SHP77 treated with DMSO at 0.1 percent for 48 hours (cell line): ENCODE results near the gene NISCH.

Experiments used
- DNase-seq: peaks from one replicate; lab custom pipeline; 2025; lab: John Stamatoyannopoulos, UW

The NISCH gene

DNA sequence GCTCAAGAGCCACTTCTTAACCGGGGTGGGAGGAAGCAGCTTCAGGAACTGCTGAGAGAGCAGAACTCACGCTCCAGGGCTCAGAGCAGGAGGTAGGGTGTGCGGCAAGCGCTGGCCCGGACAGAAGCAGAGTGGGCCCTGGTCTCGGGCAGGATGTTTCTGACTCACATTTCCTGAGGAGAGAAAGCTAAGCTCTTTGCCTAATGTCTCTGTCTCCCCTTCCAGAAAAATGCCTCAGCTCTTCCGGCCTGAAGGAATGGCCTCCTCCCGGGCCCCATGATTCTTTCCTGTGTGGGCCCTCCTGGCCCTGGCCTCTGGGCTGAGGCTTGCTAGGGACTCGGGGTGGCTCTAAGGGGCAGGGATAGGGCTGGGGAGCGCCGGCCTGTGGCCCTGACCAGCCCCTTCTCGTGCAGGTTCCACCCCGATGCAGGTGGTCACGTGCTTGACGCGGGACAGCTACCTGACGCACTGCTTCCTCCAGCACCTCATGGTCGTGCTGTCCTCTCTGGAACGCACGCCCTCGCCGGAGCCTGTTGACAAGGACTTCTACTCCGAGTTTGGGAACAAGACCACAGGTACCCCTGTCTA, 35.6 kb downstream of the NISCH start:
- no peak for DNase-seq

DNA sequence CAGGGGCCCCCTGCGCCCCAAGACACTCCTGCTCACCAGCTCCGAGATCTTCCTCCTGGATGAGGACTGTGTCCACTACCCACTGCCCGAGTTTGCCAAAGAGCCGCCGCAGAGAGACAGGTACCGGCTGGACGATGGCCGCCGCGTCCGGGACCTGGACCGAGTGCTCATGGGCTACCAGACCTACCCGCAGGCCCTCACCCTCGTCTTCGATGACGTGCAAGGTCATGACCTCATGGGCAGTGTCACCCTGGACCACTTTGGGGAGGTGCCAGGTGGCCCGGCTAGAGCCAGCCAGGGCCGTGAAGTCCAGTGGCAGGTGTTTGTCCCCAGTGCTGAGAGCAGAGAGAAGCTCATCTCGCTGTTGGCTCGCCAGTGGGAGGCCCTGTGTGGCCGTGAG, 36.7 kb downstream of the NISCH start:
- DNase-seq = no peak

DNA sequence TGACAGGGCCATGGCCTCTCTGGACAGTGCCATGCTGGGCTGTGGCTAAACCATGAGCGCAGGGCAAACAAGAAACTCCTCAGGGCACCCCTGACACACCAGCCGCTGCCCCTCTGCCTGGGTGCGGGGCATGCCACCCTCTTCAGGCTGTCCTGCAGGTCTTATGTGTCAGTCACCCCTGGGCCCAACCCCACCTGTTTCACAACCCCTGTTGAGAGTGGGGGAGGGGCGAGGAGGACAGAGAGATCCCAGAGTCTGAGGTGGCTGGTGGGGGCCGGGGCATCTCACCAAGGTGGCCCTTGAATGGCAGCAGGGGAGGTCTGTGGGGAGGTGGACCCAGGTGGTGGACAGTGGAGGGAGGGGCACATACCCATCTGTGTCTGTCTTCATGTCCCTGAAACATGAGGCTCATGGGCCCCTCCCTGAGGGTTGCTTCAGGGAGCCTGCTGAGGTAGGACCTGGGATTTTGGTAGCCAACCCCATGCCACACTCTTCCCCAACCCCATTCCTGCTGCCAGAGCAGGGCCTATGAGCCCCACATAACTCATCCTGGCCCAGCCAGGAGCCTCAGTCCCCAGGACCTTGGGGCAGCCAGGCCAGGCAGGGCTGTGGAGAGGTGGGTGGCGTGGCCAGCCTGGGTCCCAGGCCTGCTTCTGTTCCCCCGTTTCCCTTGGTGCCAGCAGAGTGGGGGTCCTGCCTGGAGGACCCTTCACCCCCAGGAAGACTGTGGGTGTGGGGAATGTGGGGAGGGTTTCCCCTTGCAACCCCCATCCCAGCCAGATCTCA, 38.0 kb downstream of the NISCH start:
- no peak for DNase-seq

DNA sequence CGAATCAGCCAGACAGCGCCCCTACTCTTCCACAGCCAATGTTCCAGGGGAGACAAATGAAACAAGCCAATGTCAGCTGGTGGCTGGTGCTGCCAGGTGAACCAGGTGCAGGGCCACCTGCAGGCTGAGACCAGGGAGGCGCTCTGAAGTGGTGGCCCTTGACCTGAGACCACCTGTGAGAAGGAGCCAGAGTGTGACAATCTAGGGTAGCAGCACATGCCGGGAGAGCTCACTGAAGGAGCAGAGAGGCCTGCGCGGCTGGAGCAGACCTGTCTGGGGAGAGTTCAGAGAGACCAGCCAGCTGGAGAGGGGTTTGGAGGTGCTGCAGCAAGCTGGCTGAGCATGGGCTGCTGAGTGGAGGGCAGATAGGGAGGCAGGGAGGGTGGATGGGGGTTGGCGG, 39.0 kb downstream of the NISCH start:
- no peak for DNase-seq

DNA sequence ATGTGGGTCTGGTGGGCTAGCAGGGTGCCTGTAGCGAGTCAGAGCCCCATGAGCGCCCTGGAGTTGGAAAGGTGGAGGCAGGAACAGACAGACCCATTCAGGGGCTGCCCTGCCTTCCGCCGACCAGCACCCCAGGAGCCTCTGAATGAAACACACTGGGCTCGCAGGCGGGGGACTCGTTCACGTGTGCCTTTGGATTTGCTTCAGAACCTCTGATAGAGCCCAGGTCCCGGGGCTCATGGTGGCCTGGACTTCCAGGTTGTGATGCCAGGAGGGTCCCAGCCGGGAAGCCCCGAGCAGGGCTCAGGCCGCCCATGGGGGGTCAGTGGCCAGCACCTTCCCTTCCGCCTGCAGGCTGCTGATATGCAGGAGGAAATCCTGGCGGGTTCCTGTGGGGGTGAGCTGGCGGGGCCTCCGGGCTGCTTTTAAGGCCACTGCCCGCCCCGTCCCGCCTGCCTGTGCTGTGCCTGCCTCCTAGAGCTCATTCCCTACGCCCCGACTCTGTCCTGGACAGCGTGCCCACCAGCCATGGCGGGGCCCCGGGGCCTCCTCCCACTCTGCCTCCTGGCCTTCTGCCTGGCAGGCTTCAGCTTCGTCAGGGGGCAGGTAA, 39.6 kb downstream of the NISCH start, which contains the start of gene STAB1:
STAB1 (plus strand) TSS at position 453 of the 610 bp plus-strand sequence; CDS start at position 529, 76 bp downstream.
- no peak for DNase-seq

DNA sequence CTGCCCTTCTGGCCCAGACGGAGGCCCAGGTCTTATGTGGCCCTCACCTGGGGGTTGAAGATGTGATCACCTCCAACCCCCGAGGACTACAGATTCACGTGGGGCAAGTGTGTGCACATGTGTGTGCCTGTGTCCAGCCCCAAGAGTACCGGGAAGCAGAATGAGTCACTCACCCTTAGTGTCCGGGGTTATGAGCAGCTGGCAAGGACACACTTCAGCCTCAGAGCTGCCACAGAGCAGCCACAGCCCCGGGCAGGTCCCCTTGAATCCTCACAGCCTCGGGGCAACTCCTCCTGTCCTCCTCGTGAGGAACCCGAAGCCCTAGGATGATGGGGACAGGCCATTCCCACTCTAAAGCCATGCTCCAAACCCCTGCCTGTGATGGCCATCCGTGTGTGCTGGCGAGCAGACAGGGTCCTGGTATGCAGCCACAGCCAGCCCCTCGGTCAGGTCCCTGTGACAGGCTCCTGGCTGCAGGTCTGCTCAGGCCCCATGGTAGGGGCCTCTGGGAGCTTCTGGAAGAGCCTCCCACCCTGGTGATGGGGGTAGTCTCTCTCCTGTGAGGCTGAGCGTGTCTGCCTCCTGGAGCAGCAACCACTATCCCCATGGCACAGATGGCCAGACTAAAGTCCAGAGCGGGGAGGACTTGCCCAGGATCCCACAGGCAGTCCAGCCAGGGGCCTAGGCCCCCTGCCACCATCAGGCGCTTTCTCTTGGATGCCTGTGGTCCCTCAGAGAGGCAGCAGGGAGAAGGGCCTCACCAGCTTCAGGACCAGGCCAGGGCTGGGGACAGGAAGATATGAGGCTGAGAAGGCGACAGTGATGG, 40.6 kb downstream of the NISCH start:
- DNase-seq = no peak

DNA sequence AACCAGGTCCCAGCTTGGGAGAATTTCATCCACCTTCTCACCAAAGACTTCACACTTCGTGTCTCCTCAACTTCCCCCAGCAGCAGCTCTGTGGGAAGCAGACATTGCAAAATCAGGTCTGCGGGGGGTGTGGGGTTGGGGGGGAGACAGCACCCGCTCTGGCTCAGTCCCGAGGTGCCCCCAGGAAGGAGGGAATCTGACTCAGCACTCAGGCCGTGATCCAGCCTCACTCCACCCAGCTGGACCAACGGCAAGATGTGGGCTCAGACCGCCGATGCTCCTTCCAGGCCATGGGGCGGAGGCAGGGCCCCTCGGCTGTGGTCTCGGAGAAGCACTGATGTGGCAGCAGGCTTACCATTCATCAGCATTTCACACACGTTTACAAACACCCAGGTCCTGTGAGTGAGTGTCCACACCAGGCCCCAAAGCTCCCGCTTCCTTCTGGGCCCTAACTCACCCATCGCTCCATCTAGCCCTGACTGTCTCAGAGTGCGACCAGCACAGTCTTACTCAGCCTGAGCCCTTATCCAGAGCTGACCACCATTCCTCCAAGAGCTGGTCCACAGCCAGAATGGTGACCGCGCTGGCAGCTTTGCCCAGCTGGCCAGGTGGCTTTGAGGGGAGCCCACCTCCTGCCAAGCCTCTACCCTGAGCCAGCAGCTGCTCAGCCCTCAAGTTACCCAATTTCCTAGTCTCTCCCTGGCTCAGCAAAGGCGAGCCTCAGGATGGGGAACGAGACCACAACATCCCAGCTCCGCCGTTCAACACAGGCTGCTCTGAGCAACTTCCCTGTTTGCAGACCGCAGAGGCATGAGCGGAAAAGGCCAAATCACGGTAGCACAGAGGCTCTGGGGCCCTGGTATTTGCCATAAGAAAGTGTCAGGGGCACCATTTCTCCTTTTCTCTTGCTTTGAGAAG, 43.0 kb downstream of the NISCH start:
- DNase-seq = no peak

DNA sequence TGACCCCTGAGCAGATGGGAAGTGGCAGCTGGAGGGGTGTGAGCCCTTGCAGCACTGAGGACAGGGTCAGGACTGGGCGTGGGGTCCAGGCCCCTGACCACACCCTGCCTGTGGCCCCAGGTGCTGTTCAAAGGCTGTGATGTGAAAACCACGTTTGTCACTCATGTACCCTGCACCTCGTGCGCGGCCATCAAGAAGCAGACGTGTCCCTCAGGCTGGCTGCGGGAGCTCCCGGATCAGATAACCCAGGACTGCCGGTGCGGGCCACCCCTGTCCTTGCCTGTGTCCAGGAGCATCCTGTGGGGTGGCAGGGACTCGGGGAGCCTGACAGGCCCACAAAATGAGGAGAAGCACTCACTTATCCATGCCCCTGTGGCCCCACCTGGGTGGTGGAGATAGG, 45.6 kb downstream of the NISCH start:
- DNase-seq = no peak

DNA sequence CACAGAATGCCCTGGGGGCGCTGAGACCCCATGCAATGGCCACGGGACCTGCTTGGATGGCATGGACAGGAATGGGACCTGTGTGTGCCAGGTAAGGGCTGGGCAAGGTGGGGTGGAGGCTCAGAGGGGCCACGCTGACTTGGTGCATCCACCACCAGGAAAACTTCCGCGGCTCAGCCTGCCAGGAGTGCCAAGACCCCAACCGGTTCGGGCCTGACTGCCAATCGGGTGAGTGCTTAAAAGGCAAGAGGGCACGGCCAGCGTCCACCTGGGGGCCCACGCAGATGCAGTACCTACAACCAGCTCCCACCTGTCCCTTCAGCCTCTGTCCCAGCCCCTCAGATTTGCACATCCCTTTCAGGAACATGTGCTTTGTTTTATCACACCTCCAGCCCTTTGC, 46.6 kb downstream of the NISCH start:
- DNase-seq = no peak

DNA sequence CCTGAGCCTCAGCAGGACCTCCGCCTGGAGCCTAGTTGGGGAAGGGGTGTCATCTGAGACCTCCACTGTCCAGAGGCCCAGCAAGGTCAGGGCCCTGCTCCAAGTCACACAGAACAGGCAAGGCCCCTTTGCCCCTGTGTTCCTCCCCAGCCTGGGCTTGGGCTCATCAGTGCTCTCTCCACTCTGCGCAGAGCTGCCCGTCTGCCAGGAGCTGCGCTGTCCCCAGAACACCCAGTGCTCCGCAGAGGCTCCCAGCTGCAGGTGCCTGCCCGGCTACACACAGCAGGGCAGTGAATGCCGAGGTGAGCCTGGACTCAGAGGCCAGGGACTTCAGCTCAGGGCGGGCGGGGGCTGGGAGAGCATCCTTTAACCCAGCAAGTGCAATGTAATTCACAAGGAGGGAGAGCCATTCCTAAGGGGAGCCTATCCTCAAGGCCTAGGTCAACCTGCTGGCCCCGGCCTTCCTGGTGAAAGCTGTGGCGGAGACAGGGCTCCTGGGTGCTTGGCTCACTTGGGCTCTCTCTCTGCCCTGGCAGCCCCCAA, 47.5 kb downstream of the NISCH start:
- no peak for DNase-seq

DNA sequence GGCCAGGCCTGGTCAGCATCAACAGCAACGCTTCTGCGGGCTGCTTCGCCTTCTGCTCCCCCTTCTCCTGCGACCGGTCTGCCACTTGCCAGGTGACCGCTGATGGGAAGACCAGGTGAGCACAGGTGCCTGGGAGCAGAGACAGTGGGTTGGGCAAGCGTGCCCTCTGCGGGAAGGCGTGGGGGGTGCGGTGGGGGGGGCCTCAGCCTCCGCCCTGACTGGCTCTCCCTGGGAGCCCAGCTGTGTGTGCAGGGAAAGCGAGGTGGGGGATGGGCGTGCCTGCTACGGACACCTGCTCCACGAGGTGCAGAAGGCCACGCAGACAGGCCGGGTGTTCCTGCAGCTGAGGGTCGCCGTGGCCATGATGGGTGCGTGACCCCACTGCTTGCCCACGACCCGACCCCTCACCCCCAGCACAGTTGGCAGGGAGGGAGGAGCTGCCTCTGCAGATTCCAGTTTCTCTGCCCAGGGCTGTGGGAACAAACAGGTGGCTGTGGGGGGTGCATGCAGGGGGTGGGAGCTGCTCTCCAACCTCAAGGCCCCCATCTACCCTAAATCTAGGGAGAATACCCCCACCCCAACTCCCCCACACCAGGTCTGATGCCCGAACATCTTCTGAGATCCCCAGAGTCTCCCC, 48.5 kb downstream of the NISCH start:
- DNase-seq = no peak

DNA sequence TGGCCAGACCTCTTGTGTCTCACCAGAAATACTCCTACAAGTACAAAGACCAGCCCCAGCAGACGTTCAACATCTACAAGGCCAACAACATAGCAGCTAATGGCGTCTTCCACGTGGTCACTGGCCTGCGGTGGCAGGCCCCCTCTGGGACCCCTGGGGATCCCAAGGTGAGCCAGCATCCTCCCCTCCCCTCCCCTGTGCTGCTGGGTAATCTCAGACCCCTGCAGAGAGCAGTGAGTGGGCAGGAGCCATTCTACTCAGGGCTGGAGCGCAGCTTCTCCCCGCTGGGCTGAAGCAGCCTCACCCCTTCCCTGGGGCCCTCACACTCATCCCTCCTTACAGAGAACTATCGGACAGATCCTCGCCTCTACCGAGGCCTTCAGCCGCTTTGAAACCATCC, 49.6 kb downstream of the NISCH start:
- no peak for DNase-seq

DNA sequence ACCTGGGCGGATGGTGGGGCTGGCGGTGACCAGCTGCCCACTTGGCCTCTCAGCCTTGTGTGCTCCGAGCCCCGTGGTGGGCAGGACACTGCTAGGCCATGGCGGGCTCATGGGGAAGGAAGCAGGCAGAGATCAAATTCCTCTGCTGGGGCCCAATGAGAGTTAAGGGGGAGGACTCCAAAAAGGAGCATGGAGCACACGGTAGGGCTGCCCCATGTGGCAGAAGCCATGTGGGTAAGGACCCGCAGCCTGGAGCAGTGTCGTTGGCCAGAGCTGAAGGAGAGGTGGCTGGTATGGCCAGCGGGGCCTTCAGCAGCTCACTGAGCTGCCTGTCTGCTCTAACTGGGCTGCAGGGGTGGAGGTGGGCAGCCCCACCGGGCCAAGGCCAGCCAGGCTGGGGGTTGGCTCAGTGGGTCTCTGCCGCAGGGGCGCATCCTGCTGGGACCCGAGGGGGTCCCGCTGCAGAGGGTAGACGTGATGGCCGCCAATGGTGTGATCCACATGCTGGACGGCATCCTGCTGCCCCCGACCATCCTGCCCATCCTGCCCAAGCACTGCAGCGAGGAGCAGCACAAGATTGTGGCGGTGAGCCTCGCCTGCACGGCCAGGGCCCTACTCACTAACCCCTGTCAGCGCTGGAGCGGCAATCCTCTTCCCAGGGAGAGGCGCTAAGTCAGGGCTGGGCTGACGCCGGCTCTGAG, 51.0 kb downstream of the NISCH start:
- no peak for DNase-seq

DNA sequence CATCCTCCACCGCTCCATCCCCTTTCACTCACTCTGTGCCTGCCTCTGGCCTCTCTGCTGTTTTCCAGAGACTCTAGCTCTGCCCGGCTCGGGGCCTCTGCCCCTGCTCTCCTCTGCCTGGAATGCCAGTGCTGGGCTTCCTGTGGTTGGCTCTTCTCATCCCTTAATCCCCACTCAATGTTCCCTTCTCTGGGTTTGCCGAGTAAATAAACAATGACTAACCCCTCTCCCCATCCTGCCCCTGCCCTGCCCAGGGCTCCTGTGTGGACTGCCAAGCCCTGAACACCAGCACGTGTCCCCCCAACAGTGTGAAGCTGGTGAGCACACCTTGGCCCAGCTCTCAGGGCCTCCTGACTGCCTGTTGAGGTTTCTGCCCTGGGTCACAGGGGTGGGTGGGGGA, 52.0 kb downstream of the NISCH start:
- no peak for DNase-seq

DNA sequence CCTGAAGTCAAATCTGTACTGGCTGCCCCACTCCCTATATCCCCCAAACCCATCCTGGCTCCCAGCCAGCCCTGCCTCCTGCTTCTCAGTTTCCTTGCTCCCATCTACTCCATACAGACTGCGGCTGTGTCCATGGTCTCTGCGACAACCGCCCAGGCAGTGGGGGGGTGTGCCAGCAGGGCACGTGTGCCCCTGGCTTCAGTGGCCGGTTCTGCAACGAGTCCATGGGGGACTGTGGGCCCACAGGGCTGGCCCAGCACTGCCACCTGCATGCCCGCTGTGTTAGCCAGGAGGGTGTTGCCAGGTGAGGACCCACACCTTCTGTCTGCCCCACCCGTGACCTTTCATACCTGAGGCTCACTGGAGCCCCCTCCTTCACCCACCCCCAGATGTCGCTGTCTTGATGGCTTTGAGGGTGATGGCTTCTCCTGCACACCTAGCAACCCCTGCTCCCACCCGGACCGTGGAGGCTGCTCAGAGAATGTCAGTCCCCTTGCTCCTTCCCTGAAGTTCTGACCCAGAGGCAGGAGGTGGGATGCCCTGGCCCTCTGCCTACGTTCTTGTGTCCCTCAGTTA, 54.4 kb downstream of the NISCH start:
- no peak for DNase-seq

DNA sequence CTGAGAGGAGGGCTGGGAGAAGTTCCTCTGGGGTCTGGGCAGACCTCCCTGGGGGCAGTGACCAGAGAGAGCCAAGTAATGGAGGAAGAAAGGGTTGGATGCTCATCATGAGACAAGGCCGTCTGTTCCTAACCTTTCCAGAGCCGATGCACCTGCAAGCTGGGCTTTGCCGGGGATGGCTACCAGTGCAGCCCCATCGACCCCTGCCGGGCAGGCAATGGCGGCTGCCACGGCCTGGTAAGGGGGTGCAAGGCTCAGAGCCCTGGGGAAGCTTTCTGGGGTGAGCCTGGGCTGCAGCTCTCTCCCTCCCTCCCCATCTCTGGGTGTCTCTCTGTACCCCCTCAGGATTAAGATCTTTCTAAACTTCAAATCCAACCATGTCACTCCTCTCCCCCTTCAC, 56.1 kb downstream of the NISCH start:
- DNase-seq = no peak

DNA sequence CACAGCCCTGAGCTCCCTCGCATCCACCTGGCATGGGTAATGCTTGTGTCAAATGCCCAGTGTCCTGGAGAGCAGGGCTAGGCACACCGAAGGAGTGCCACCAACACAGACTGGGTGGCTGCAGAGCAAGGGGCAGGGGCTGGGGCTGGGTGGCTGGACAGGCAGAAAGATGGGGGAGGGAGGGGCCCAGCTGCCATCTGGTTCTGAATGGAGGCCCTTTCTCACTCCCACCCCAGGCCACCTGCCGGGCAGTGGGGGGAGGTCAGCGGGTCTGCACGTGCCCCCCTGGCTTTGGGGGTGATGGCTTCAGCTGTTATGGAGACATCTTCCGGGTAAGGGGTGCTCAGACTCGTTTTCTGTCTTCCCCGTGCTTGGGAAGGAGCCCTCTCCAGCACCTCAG, 56.7 kb downstream of the NISCH start:
- no peak for DNase-seq

DNA sequence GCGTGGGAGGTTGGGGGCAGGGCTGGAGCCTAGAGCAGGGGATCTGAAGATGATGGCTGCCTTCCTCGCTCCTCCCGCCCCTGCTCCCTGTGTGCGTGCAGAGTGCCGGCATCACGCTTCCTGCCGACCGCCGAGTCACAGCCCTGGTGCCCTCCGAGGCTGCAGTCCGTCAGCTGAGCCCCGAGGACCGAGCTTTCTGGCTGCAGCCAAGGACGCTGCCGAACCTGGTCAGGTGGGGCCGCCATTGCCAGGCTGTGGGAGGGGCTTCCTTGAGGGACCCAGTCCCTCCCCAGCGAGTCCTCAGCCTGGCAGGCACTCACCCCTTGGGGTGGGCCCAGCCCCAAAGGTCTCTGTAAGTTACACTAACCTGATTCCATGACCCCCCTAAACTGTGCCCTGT, 57.3 kb downstream of the NISCH start:
- no peak for DNase-seq

DNA sequence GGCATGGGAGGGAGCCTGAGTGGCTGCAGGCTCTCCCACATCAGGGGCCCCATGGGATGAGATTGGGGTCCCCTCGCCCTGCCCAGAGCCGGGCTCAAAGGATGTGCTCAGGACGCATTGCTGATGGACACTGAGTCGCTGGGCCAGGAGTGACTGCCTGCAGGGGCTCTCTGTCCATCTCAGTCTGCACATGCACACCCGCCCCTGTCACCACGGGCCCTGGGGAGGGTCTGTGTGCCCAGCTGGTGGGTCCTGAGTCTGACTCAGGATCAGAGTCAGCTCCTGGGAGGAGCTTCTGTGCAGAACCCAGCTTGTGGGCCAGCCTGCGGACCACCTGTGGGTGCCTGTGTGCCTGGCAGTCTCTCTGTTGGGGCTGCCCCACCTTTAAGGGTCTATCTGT, 57.9 kb downstream of the NISCH start:
- no peak for DNase-seq

DNA sequence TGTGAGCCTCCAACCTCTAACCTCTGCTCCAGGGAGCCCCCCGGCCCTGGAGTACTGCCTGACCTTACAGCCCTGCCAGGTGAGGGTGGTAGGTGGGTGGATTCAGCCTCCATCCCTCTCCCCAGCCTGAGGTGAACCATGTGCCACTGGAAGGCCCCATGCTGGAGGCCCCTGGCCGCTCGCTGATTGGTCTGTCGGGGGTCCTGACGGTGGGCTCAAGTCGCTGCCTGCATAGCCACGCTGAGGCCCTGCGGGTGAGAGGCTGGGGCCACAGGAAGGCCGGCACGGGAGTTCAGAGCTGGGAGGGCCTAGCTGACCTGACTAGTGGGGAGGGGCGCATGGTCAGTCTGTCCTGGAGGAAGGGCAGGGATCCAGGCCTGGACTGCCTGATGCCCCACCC, 59.2 kb downstream of the NISCH start:
- no peak for DNase-seq
